H1 (cell line): ENCODE results near the gene TCERG1L. TPM values are rescaled to one million over a fixed set of nuclear protein-coding genes. Genes with fewer than 3 reads are reported as not detected.

ENCODE experiments used
- CTCF ChIA-PET: fragments of 300-600 bp; sonication (Branson Sonifier 250); formaldehyde crosslinking; loops from one replicate; lab custom pipeline; 2021; ENCODE audit not compliant: partially characterized antibody; lab: Charles Lee
- POLR2A ChIA-PET: fragments of 300-600 bp; sonication (Branson Sonifier 250); formaldehyde crosslinking; loops from one replicate; lab custom pipeline; 2021; ENCODE audit warnings: inconsistent platforms; ENCODE audit not compliant: partially characterized antibody; lab: Charles Lee
- DNase-seq, 2 experiments: peaks; one replicate each; pipeline versions ENCODE4 v3.0.0 to v3.0.0-alpha.2; 2010 to 2022; ENCODE audit warnings: low spot score in 2 of 2, low read depth in 1 of 2, mixed read lengths in 1 of 2
- FAIRE-seq: peaks from 2 replicates; lab custom pipeline; 2011; peaks lifted over from hg19 to GRCh38; lab: Jason Lieb, UNC
- H2AFZ ChIP-seq: 2 replicates; pipeline ENCODE4 v1.8.1; 2012; ENCODE audit warnings: low read length, inconsistent platforms
- H2AK5ac ChIP-seq: 2 replicates; pipeline ENCODE4 v1.6.1; 2013; ENCODE audit warnings: low read depth, low read length
- H2BK120ac ChIP-seq: replicated peaks from 2 replicates; pipeline ENCODE3; 2013; ENCODE audit warnings: low read depth, low read length, inconsistent platforms
- H2BK12ac ChIP-seq: 2 replicates; pipeline ENCODE4 v1.6.1; 2013; ENCODE audit warnings: low read depth, low read length
- H2BK15ac ChIP-seq: 2 replicates; pipeline ENCODE4 v1.6.1; 2013; ENCODE audit warnings: low read length
- H2BK20ac ChIP-seq: 2 replicates; pipeline ENCODE4 v1.6.1; 2013; ENCODE audit warnings: low read length
- H2BK5ac ChIP-seq: 2 replicates; pipeline ENCODE4 v1.6.1; 2013; ENCODE audit warnings: low read depth, low read length
- H3K14ac ChIP-seq: 2 replicates; pipeline ENCODE4 v1.6.1; 2013; ENCODE audit warnings: inconsistent platforms; ENCODE audit not compliant: insufficient read length
- H3K18ac ChIP-seq: 2 replicates; pipeline ENCODE4 v1.6.1; 2013; ENCODE audit warnings: low read length; ENCODE audit errors: extremely low read depth
- H3K23ac ChIP-seq: 2 replicates; pipeline ENCODE4 v1.6.1; 2013; ENCODE audit warnings: inconsistent platforms; ENCODE audit not compliant: insufficient read length
- H3K23me2 ChIP-seq: 2 replicates; pipeline ENCODE4 v1.6.1; 2013; ENCODE audit warnings: low read depth, low read length
- H3K27ac ChIP-seq: 2 replicates; pipeline ENCODE4 v1.6.1; 2011; ENCODE audit warnings: low read depth, low read length, inconsistent platforms
- H3K27me3 ChIP-seq, 4 experiments: replicated peaks in 1 of 4; 1 replicate in 1 of 4; 2 replicates in 3 of 4; pipeline versions ENCODE4 v1.6.1 to v1.8.1; 2011 to 2013; ENCODE audit warnings: low read length in 3 of 4, mild to moderate bottlenecking in 3 of 4, inconsistent platforms in 2 of 4, mixed read lengths in 2 of 4, moderate library complexity in 1 of 4; ENCODE audit not compliant: control insufficient read depth in 3 of 4, insufficient read depth in 3 of 4; ENCODE audit errors: extremely low read depth in 1 of 4
- H3K36me3 ChIP-seq, 4 experiments: 2 replicates each; pipeline versions ENCODE4 v1.6.1 to v1.8.1; 2011 to 2013; ENCODE audit warnings: mild to moderate bottlenecking in 4 of 4, low read length in 3 of 4, moderate library complexity in 2 of 4, control low read depth in 1 of 4, inconsistent platforms in 1 of 4; ENCODE audit not compliant: insufficient read depth in 4 of 4, control insufficient read depth in 2 of 4
- H3K4ac ChIP-seq: replicated peaks from 2 replicates; pipeline ENCODE3; 2013; ENCODE audit warnings: low read length, low read depth, mixed read lengths, inconsistent platforms; ENCODE audit not compliant: insufficient read length
- H3K4me1 ChIP-seq, 4 experiments: replicated peaks in 1 of 4; 1 replicate in 1 of 4; 2 replicates in 3 of 4; pipeline versions ENCODE4 v1.6.1 to v1.8.1; 2011 to 2013; ENCODE audit warnings: low read length in 3 of 4, inconsistent platforms in 2 of 4, mixed read lengths in 1 of 4; ENCODE audit not compliant: insufficient read depth in 4 of 4, control insufficient read depth in 3 of 4
- H3K4me2 ChIP-seq, 2 experiments: 2 replicates each; pipeline versions ENCODE4 v1.6.1 to v1.8.1; 2011 to 2013; ENCODE audit warnings: low read depth in 2 of 2, low read length in 2 of 2, control low read depth in 1 of 2, inconsistent platforms in 1 of 2, mild to moderate bottlenecking in 1 of 2; ENCODE audit not compliant: insufficient read depth in 1 of 2
- H3K4me3 ChIP-seq, 4 experiments: fragments of 200-600, 300-600 bp in 1 of 4; sonication (generic), shearing (Covaris generic), sonication (Bioruptor Twin) in 1 of 4; 2 replicates each; pipeline versions ENCODE4 v1.5.1 to v1.8.1; 2011 to 2016; ENCODE audit warnings: low read length in 4 of 4, low read depth in 3 of 4, control low read depth in 2 of 4, inconsistent platforms in 2 of 4, mild to moderate bottlenecking in 2 of 4, mixed read lengths in 1 of 4, moderate library complexity in 1 of 4; ENCODE audit not compliant: insufficient read depth in 2 of 4; ENCODE audit errors: extremely low read depth in 1 of 4
- H3K56ac ChIP-seq: replicated peaks from 2 replicates; pipeline ENCODE3; 2013; ENCODE audit warnings: low read depth, mild to moderate bottlenecking, mixed read lengths, low read length, inconsistent platforms; ENCODE audit not compliant: insufficient read length
- H3K79me1 ChIP-seq: 2 replicates; pipeline ENCODE4 v1.6.1; 2013; ENCODE audit warnings: low read depth, low read length, control low read depth
- H3K79me2 ChIP-seq, 2 experiments: 2 replicates each; pipeline versions ENCODE4 v1.6.1 to v1.8.1; 2012 to 2013; ENCODE audit warnings: low read length in 2 of 2, mild to moderate bottlenecking in 2 of 2, inconsistent platforms in 1 of 2; ENCODE audit not compliant: insufficient read depth in 2 of 2, control insufficient read depth in 1 of 2
- H3K9ac ChIP-seq, 4 experiments: replicated peaks in 1 of 4; 1 replicate in 1 of 4; 2 replicates in 3 of 4; pipeline versions ENCODE4 v1.6.1 to v1.8.1; 2011 to 2013; ENCODE audit warnings: low read depth in 3 of 4, low read length in 3 of 4, control low read depth in 2 of 4, mild to moderate bottlenecking in 2 of 4, moderate library complexity in 2 of 4, inconsistent platforms in 1 of 4; ENCODE audit errors: extremely low read depth in 1 of 4
- H3K9me3 ChIP-seq, 2 experiments: 2 replicates each; pipeline versions ENCODE4 v1.6.1 to v1.8.1; 2012 to 2013; ENCODE audit warnings: mild to moderate bottlenecking in 2 of 2, moderate library complexity in 2 of 2, control low read depth in 1 of 2, inconsistent platforms in 1 of 2, low read depth in 1 of 2, low read length in 1 of 2, mixed read lengths in 1 of 2; ENCODE audit not compliant: insufficient read depth in 2 of 2
- H4K20me1 ChIP-seq, 2 experiments: replicated peaks in 1 of 2; 2 replicates each; pipeline versions ENCODE3 to v1.8.1; 2011 to 2013; ENCODE audit warnings: inconsistent platforms in 2 of 2, low read length in 2 of 2, mild to moderate bottlenecking in 1 of 2; ENCODE audit not compliant: insufficient read depth in 2 of 2, control insufficient read depth in 1 of 2
- H4K5ac ChIP-seq: 2 replicates; pipeline ENCODE4 v1.6.1; 2013; ENCODE audit warnings: low read length, low read depth, mixed read lengths, inconsistent platforms; ENCODE audit not compliant: insufficient read length
- H4K8ac ChIP-seq: 2 replicates; pipeline ENCODE4 v1.8.0; 2013; ENCODE audit warnings: mild to moderate bottlenecking, moderate library complexity, low read length, inconsistent platforms; ENCODE audit not compliant: insufficient read depth; ENCODE audit errors: extremely low read depth
- H4K91ac ChIP-seq: replicated peaks from 2 replicates; pipeline ENCODE3; 2013; ENCODE audit warnings: low read length, mixed read lengths, inconsistent platforms; ENCODE audit not compliant: insufficient read length
- ASH2L ChIP-seq: fragments of 200-600, 300-600 bp; sonication (generic); IDR thresholded peaks from one replicate; pipeline ENCODE4 v1.7.1; 2017; ENCODE audit warnings: low read length
- BCL11A ChIP-seq, 2 experiments: IDR thresholded peaks; one replicate each; pipeline ENCODE4 v1.6.1; 2011; ENCODE audit warnings: low read depth in 2 of 2, low read length in 2 of 2, mild to moderate bottlenecking in 2 of 2
- CBX8 ChIP-seq: fragments of 300-800, 300-1000 bp; sonication (generic); IDR thresholded peaks from 2 replicates; pipeline ENCODE4 v1.7.1; 2016; ENCODE audit warnings: low read depth, low read length, borderline replicate concordance
- CHD2 ChIP-seq: IDR thresholded peaks from 2 replicates; pipeline ENCODE4 v1.6.1; 2012; ENCODE audit warnings: low read length, improper control_type of control experiment
- NRF1 ChIP-seq: IDR thresholded peaks from 2 replicates; pipeline ENCODE4 v1.6.1; 2011; ENCODE audit warnings: mild to moderate bottlenecking, low read depth, low read length, improper control_type of control experiment
- SIN3A ChIP-seq, 2 experiments: IDR thresholded peaks in 1 of 2; conservative IDR thresholded peaks in 1 of 2; 2 replicates each; pipeline ENCODE4 v1.6.1; 2011 to 2012; ENCODE audit warnings: low read length in 2 of 2, improper control_type of control experiment in 1 of 2, low read depth in 1 of 2, mild to moderate bottlenecking in 1 of 2
- YY1 ChIP-seq: IDR thresholded peaks from 2 replicates; pipeline ENCODE4 v1.6.1; 2011; ENCODE audit warnings: low read depth, mild to moderate bottlenecking, low read length
- WGBS, 2 experiments: shearing (Covaris generic) in 1 of 2; methylation state at CpG; one replicate each; pipeline versions ENCODE4 v1.1.6 to v1.1.7; 2013 to 2015; ENCODE audit warnings: low lambda C conversion rate in 2 of 2, mixed read lengths in 2 of 2, inconsistent platforms in 1 of 2, low coverage in 1 of 2, missing lambda C conversion rate in 1 of 2; ENCODE audit not compliant: insufficient replicate concordance in 2 of 2, insufficient coverage in 1 of 2, insufficient read length in 1 of 2; ENCODE audit errors: extremely low coverage in 1 of 2, missing lambda C conversion rate in 1 of 2; 5-methylcytosine and 5-hydroxymethylcytosine counted together
- polyA plus RNA-seq, 7 experiments: library from polyadenylated mRNA; depleted of rRNA in 3 of 7; stranded (reverse) in 5 of 7; unstranded in 2 of 7; fragments of >200 nt in 5 of 7; fragments of 200-250 nt in 2 of 7; gene quantifications; 1 replicate in 5 of 7; 2 replicates in 1 of 7; 4 replicates in 1 of 7; pipeline versions ENCODE4 v1.2.1 to v1.2.3, GENCODE V29; 2011 to 2013; ENCODE audit warnings: missing spikeins in 2 of 7, mixed read lengths in 2 of 7
- total RNA-seq: library from RNA; stranded (reverse); fragmentation: NEBNext Ultra II Directional; extraction: Animal tissue kit (Norgen Biotek cat#: 25700); gene quantifications from 2 replicates; pipeline ENCODE4 v1.2.1, GENCODE V29; 2021
- TF ChIP-seq, protein P1 (sequence below): IDR thresholded peaks from 2 replicates; pipeline ENCODE4 v1.6.1; 2011; ENCODE audit warnings: low read depth, mild to moderate bottlenecking, low read length; ENCODE audit not compliant: insufficient read depth

The TCERG1L gene
- total and polyA plus RNA-seq, 2 of the 8 experiments (the other 6 are each of a cell fraction or from before 2014, with no cell fraction given) = 3.9 to 6.9 TPM

DNA sequence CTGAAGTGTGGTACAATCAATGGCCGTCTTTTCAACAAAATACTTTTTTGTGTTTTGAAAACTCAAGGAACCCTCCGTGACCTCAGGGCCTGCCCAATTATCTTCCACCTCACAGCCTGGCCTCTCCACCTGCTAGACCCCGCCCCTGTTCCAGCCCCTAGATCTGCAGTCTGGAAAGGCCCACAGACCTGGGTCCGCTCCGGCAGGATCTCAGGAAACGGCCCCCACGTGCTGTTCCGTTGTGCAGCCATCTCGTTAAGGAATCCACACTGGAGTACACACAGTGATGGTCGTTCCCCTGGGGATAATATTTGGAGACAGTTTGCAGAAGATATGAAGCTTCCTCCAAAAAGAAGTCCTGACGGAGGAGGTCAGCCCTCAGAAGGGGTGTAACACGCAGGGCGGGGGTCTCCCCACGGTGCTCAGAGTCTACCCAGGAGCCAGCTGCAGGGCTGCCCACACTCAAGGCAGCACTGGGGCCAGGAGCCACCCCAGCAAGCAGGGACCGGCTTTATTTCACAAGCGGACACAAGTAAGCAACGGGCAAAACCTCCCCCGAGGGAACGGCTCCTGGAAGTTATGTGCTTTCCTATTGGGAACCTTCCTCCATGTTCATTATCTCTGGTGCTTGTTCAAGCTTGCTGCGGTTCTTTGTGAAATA lies 73.4 kb downstream of the TCERG1L start:
- Histone ChIP-seq H2BK12ac (no peak overlapping the region), H4K91ac (no peak overlapping the region), H3K79me1 (no peaks in the 10 kb centered on the region), H3K9ac (no peak overlapping the region), H3K23ac (no peak overlapping the region), H2BK120ac (no peak overlapping the region), H2BK20ac (no peak overlapping the region), H2AK5ac (no peak overlapping the region), H3K4me2 (no peak overlapping the region), H3K27me3 (no peaks in the 10 kb centered on the region), H3K56ac (no peak overlapping the region), H3K14ac (no peak overlapping the region), H4K20me1 (no peaks in the 10 kb centered on the region), H3K23me2 (no peaks in the 10 kb centered on the region), H4K5ac (no peak overlapping the region), H3K4me1 (0 out of 7 replicates have a peak, but pooled peaks cover 0 to 3% (median 0%) of the 10 kb centered on the region in 4 experiments), H3K9me3 (no peaks in the 10 kb centered on the region; a peak in 2 of 4 replicates), H3K4me3 (no peak overlapping the region), H3K4ac (no peak overlapping the region), H2BK5ac (no peak overlapping the region), H3K79me2 (no peaks in the 10 kb centered on the region), H3K27ac (no peak overlapping the region), H3K36me3 (no peaks in the 10 kb centered on the region), H2AFZ (no peak overlapping the region), H3K18ac (no peak overlapping the region), H2BK15ac (no peak overlapping the region), H4K8ac (no peak overlapping the region; the same call in 1 of the 2 replicates)
- WGBS, 2 experiments = 94% methylated on average over 20 of the region's 20 CpGs; no CpG with 5 or more reads in 1 of the 2 experiments
- FAIRE-seq = no peak
- DNase-seq = no peak
- CTCF ChIA-PET = interaction anchor here (0.9 kb wide), 1 partner anchor 96 kb away, joined by 3 read pairs; no protein-coding TSS in a partner anchor
- POLR2A ChIA-PET = no interaction called here
- TF ChIP-seq BCL11A (IDR thresholded peaks at IDR 0.05; ENCODE audit: low read depth in 2 of 2, low read length in 2 of 2) (no peak), YY1 (no peak), NRF1 (no peak), CHD2 (no peak), CBX8 (no peak), ASH2L (no peak), SIN3A (conservative IDR thresholded peaks at IDR 0.05 in 1 of 2, IDR thresholded peaks at IDR 0.05 in 1 of 2; ENCODE audit: low read depth in 1 of 2, low read length in 2 of 2) (no peak)
- TF ChIP-seq, protein P1, sequence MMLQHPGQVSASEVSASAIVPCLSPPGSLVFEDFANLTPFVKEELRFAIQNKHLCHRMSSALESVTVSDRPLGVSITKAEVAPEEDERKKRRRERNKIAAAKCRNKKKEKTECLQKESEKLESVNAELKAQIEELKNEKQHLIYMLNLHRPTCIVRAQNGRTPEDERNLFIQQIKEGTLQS = no peak
